ENCODE measurements around the gene SNAPC3.
A peak's percentile ranks its signal among the peaks of the same experiment; 100 is the strongest.
"Not testable (repeated sequence)": the region's sequence is repeated elsewhere in the genome, so short reads cannot be mapped to it uniquely, and the experiment has no call there.

The SNAPC3 gene

GRCh38 chr9:15422372-15423230, at the start of gene SNAPC3:
SNAPC3 (plus strand) TSS chr9:15422876; CDS start chr9:15422880, 4 bp downstream.
- Histone ChIP-seq H3K4me3 (peak within 1 kb of the TSS; percentile 58 to 99 (median 90)), H3K27ac (peak within 1 kb of the TSS; percentile 77 to 95 (median 90))

GRCh38 chr9:15373881-15374280, 48.8 kb upstream of the SNAPC3 start:
- no peak overlapping the region for H3K4me3 ChIP-seq
- H3K27ac ChIP-seq: peak overlapping the region in 2 of 21 experiments; percentile 2 to 46

- H3K27ac ChIP-seq: no peak overlapping the region
- H3K4me3 ChIP-seq: no peak overlapping the region
Measured at GRCh38 chr9:15374310-15374709, 48.4 kb upstream of the SNAPC3 start.

GRCh38 chr9:15374825-15375224, 47.9 kb upstream of the SNAPC3 start:
- Histone ChIP-seq H3K27ac (no peak overlapping the region), H3K4me3 (no peak overlapping the region)

GRCh38 chr9:15377625-15378540, 44.8 kb upstream of the SNAPC3 start:
- Histone ChIP-seq H3K4me3 (no peak overlapping the region), H3K27ac (peak overlapping the region in 2 of 21 experiments; percentile 11 to 28)

GRCh38 chr9:15379317-15379716, 43.4 kb upstream of the SNAPC3 start:
- H3K4me3 ChIP-seq, H3K27ac ChIP-seq: not testable (repeated sequence)

GRCh38 chr9:15379888-15380287, 42.8 kb upstream of the SNAPC3 start:
- not testable (repeated sequence) for H3K4me3 ChIP-seq, H3K27ac ChIP-seq

GRCh38 chr9:15381491-15381890, 41.2 kb upstream of the SNAPC3 start:
- Histone ChIP-seq H3K4me3 (no peak overlapping the region), H3K27ac (no peak overlapping the region)

- no peak overlapping the region for H3K4me3 ChIP-seq
Measured at GRCh38 chr9:15386465-15386864, 36.2 kb upstream of the SNAPC3 start.

GRCh38 chr9:15389173-15389572, 33.5 kb upstream of the SNAPC3 start:
- Histone ChIP-seq H3K4me3 (no peak overlapping the region), H3K27ac (no peak overlapping the region)

More at GRCh38 chr9:15386465-15386864, 36.2 kb upstream of the SNAPC3 start:
- H3K27ac ChIP-seq: no peak overlapping the region

- Histone ChIP-seq H3K27ac (no peak overlapping the region), H3K4me3 (no peak overlapping the region)
Measured at GRCh38 chr9:15389631-15390030, 33.0 kb upstream of the SNAPC3 start.

GRCh38 chr9:15390201-15390600, 32.5 kb upstream of the SNAPC3 start:
- Histone ChIP-seq H3K27ac (no peak overlapping the region), H3K4me3 (no peak overlapping the region)

GRCh38 chr9:15392363-15392762, 30.3 kb upstream of the SNAPC3 start:
- no peak overlapping the region for H3K4me3 ChIP-seq
- no peak overlapping the region for H3K27ac ChIP-seq

GRCh38 chr9:15400281-15400941, 22.3 kb upstream of the SNAPC3 start:
- peak overlapping the region in 1 of 21 experiments; percentile 31 for H3K27ac ChIP-seq
- H3K4me3 ChIP-seq: no peak overlapping the region

GRCh38 chr9:15401266-15401665, 21.4 kb upstream of the SNAPC3 start:
- no peak overlapping the region for H3K27ac ChIP-seq
- H3K4me3 ChIP-seq: no peak overlapping the region

GRCh38 chr9:15403155-15403554, 19.5 kb upstream of the SNAPC3 start:
- H3K27ac ChIP-seq: no peak overlapping the region
- H3K4me3 ChIP-seq: no peak overlapping the region

GRCh38 chr9:15404171-15404570, 18.5 kb upstream of the SNAPC3 start:
- Histone ChIP-seq H3K27ac (no peak overlapping the region), H3K4me3 (no peak overlapping the region)

- H3K4me3 ChIP-seq: no peak overlapping the region
- no peak overlapping the region for H3K27ac ChIP-seq
Measured at GRCh38 chr9:15416880-15417279, 5.8 kb upstream of the SNAPC3 start.

- H3K27ac ChIP-seq: no peak overlapping the region
- no peak overlapping the region for H3K4me3 ChIP-seq
Measured at GRCh38 chr9:15417626-15418025, 5.0 kb upstream of the SNAPC3 start.

GRCh38 chr9:15420796-15421195, 1.9 kb upstream of the SNAPC3 start:
- Histone ChIP-seq H3K4me3 (no peak overlapping the region), H3K27ac (no peak overlapping the region)

All from skin epidermis (tissue), 12 donors.